ENCODE results near the gene ERC2.

ERC2 gene

DNA sequence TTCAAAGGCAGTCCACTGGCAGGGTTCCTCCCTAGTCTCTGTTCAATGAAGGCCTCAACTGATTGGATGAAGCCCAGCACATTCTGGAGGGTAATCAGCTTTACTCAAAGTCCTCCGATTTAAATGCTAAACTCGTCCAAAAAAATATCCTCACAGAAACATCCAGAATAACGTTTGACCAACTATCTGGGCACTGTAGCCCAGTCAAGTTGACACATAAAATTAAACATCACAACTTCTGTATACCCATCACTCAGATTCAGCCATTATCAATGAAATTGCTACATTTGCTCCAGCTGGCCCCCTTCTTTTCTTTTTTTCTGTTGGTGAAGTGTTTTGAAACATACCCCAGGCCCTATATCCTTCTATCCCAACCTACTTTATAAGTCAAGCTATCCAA is 916.6 kb downstream of the ERC2 start:
- Histone ChIP-seq H3K9me2 (replicated peaks; ENCODE audit: low read depth, low read length) (no peaks in the 10 kb centered on the region), H3K4me2 (ENCODE audit: low read depth, low read length, poor library complexity, severe bottlenecking) (no peak overlapping the region), H3K79me2 (ENCODE audit: insufficient read depth, low read length) (no peaks in the 10 kb centered on the region), H3K36me3 (ENCODE audit: insufficient read depth, low read length) (no peaks in the 10 kb centered on the region), H3F3A (ENCODE audit: low read depth) (no peaks in the 10 kb centered on the region), H3K9me3 (ENCODE audit: insufficient read depth, low read depth, low read length) (no peaks in the 10 kb centered on the region), H3K4me3 (ENCODE audit: low read length, poor library complexity, severe bottlenecking) (no peak overlapping the region), H2AFZ (ENCODE audit: low read length) (no peak overlapping the region), H3K9ac (ENCODE audit: low read depth, low read length, poor library complexity, severe bottlenecking) (no peak overlapping the region), H3K27me3 (ENCODE audit: insufficient read depth, low read length, poor library complexity, severe bottlenecking) (no peaks in the 10 kb centered on the region), H3K4me1 (ENCODE audit: insufficient read depth, low read length, poor library complexity, severe bottlenecking) (peaks cover 7% of the 10 kb centered on the region), H4K20me1 (ENCODE audit: insufficient read depth, low read length, poor library complexity, severe bottlenecking) (no peaks in the 10 kb centered on the region)
- TF ChIP-seq EZH2phosphoT487 (IDR thresholded peaks at IDR 0.05; ENCODE audit: borderline replicate concordance) = no peak
- TF ChIP-seq, protein P1, sequence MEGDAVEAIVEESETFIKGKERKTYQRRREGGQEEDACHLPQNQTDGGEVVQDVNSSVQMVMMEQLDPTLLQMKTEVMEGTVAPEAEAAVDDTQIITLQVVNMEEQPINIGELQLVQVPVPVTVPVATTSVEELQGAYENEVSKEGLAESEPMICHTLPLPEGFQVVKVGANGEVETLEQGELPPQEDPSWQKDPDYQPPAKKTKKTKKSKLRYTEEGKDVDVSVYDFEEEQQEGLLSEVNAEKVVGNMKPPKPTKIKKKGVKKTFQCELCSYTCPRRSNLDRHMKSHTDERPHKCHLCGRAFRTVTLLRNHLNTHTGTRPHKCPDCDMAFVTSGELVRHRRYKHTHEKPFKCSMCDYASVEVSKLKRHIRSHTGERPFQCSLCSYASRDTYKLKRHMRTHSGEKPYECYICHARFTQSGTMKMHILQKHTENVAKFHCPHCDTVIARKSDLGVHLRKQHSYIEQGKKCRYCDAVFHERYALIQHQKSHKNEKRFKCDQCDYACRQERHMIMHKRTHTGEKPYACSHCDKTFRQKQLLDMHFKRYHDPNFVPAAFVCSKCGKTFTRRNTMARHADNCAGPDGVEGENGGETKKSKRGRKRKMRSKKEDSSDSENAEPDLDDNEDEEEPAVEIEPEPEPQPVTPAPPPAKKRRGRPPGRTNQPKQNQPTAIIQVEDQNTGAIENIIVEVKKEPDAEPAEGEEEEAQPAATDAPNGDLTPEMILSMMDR (conservative IDR thresholded peaks at IDR 0.05; ENCODE audit: low read length) = no peak

DNA sequence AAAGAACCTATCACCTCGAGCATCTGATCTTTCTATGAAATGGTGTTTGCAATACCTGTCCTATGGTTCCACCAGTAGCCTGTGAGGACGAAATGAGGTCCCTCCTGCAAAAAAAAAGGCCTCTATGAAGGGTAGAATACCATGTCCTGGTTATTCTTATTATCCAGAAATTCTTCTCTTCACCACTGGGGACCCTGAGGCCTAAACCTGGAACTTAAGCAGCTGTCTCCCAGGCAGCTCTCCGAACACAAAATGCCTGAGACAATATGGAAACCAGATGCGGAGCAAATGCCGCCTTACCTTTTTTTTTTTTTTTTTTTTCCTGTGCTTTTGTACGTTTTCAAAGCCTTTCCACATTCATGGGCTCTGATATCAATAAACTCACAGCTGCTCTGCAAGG is 919.1 kb downstream of the ERC2 start:
- no peak overlapping the region for H3K9ac ChIP-seq (ENCODE audit: low read depth, low read length, poor library complexity, severe bottlenecking)

DNA sequence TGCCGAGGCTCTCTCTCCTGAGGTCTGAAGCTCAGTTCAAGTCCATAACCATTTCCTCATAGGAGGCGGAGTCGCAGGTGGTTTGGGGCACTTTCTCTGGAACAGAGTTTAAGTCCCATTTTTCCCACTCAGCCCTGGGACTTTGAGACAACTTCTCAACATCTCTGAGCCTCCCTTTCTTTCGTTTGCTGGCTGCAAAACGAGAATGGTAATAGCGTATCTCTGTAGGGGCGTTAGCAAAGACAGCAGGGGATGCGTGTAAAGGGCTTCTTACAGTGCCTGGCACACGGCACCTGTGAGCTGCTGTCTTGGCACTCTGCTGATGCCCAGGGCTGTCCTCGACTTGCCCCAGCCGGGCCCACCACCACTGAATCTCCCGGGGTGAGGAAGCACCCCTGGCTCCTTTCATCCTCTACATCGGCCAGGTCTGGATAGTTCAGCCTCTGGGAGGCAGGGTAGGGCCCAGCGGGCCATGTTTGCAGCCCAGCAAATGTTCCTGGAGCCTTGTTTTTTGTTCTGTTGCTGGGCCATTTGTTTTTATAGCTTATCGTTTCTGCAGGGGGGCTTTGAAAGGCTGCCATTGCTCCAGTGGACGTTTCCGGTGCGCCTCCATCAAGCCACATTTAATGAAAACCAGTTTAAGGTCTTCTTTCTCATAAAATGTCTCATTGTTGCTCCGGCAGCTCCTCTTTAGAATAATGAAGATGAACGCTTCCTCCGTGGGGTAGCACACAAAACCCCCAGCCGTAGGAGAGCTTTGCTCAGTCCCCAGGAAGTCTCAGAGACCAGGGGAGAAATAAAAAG is 921.2 kb downstream of the ERC2 start:
- no peaks in the 10 kb centered on the region for H3K27me3 ChIP-seq (ENCODE audit: insufficient read depth, low read length, poor library complexity, severe bottlenecking)
- no peaks in the 10 kb centered on the region for H3K4me1 ChIP-seq (ENCODE audit: insufficient read depth, low read length, poor library complexity, severe bottlenecking)
- H3F3A ChIP-seq (ENCODE audit: low read depth) = no peaks in the 10 kb centered on the region
- H3K9ac ChIP-seq (ENCODE audit: low read depth, low read length, poor library complexity, severe bottlenecking) = no peak overlapping the region
- TF ChIP-seq, protein P1 (conservative IDR thresholded peaks at IDR 0.05; ENCODE audit: low read length) = no peak
- TF ChIP-seq EZH2phosphoT487 (IDR thresholded peaks at IDR 0.05; ENCODE audit: borderline replicate concordance) = no peak
- no peaks in the 10 kb centered on the region for H3K36me3 ChIP-seq (ENCODE audit: insufficient read depth, low read length)
- no peaks in the 10 kb centered on the region for H3K79me2 ChIP-seq (ENCODE audit: insufficient read depth, low read length)
- no peak overlapping the region for H2AFZ ChIP-seq (ENCODE audit: low read length)
- H4K20me1 ChIP-seq (ENCODE audit: insufficient read depth, low read length, poor library complexity, severe bottlenecking) = no peaks in the 10 kb centered on the region
- H3K4me2 ChIP-seq (ENCODE audit: low read depth, low read length, poor library complexity, severe bottlenecking) = no peak overlapping the region
- H3K9me2 ChIP-seq (replicated peaks; ENCODE audit: low read depth, low read length) = no peaks in the 10 kb centered on the region
- no peak overlapping the region for H3K4me3 ChIP-seq (ENCODE audit: low read length, poor library complexity, severe bottlenecking)
- H3K9me3 ChIP-seq (ENCODE audit: insufficient read depth, low read depth, low read length) = no peaks in the 10 kb centered on the region

More for the DNA sequence above, 919.1 kb downstream of the ERC2 start:
- Histone ChIP-seq H3K4me3 (ENCODE audit: low read length, poor library complexity, severe bottlenecking) (no peak overlapping the region), H3K4me1 (ENCODE audit: insufficient read depth, low read length, poor library complexity, severe bottlenecking) (peaks cover 2% of the 10 kb centered on the region), H4K20me1 (ENCODE audit: insufficient read depth, low read length, poor library complexity, severe bottlenecking) (no peaks in the 10 kb centered on the region), H3K9me2 (replicated peaks; ENCODE audit: low read depth, low read length) (no peaks in the 10 kb centered on the region), H3K9me3 (ENCODE audit: insufficient read depth, low read depth, low read length) (no peaks in the 10 kb centered on the region), H3K27me3 (ENCODE audit: insufficient read depth, low read length, poor library complexity, severe bottlenecking) (no peaks in the 10 kb centered on the region), H3F3A (ENCODE audit: low read depth) (no peaks in the 10 kb centered on the region), H3K36me3 (ENCODE audit: insufficient read depth, low read length) (no peaks in the 10 kb centered on the region), H2AFZ (ENCODE audit: low read length) (no peak overlapping the region), H3K79me2 (ENCODE audit: insufficient read depth, low read length) (no peaks in the 10 kb centered on the region), H3K4me2 (ENCODE audit: low read depth, low read length, poor library complexity, severe bottlenecking) (no peak overlapping the region)
- TF ChIP-seq, protein P1 (conservative IDR thresholded peaks at IDR 0.05; ENCODE audit: low read length) = peak; percentile 40
- no peak for TF ChIP-seq EZH2phosphoT487 (IDR thresholded peaks at IDR 0.05; ENCODE audit: borderline replicate concordance)
